HepG2 (cell line): ENCODE measurements around the gene GPR173. TPM values are rescaled to one million over a fixed set of nuclear protein-coding genes. Genes with fewer than 3 reads are reported as not detected.

Experiments
- ATAC-seq: fragments of 200-7000 bp; cut with Tn5 transposase; 3 replicates; pipeline ENCODE4 v1.9.1; 2020; ENCODE audit warnings: mild to moderate bottlenecking, moderate library complexity
- BruUV-seq: library from RNA; stranded (reverse); fragments of 400-500 nt; replicated peaks from 2 replicates; lab custom pipeline; 2021; lab: Mats Ljungman, UMichigan
- CTCF ChIA-PET: fragments of 300-600 bp; formaldehyde crosslinking; extraction: SDS; loops from one replicate; lab custom pipeline; 2021; ENCODE audit warnings: low total read pairs, inconsistent platforms, low intra/inter-chr PET ratio; lab: Yijun Ruan, JAX
- POLR2A ChIA-PET: fragments of 350-600 bp; sonication (Branson Sonifier 250); formaldehyde crosslinking; loops from one replicate; lab custom pipeline; 2020; ENCODE audit warnings: antibody characterized with exemption, inconsistent platforms; lab: Yijun Ruan, JAX
- DNase-seq: peaks from one replicate; pipeline ENCODE4 v3.0.0-alpha.2; 2015; ENCODE audit warnings: low spot score
- FAIRE-seq: peaks from 3 replicates; lab custom pipeline; 2011; peaks lifted over from hg19 to GRCh38; lab: Jason Lieb, UNC
- H2AFZ ChIP-seq: one replicate; pipeline ENCODE4 v1.6.1; 2011; ENCODE audit warnings: low read length, inconsistent platforms
- H3K27ac ChIP-seq: fragments of 300-600 bp; 3 replicates; pipeline ENCODE4 v1.8.0; 2011; ENCODE audit warnings: mixed run types, mild to moderate bottlenecking, mixed read lengths, low read length, inconsistent platforms; ENCODE audit not compliant: insufficient read depth; ENCODE audit errors: extremely low read length
- H3K27me3 ChIP-seq, 2 experiments: fragments of 200-600 bp in 1 of 2; 2 replicates in 1 of 2; 3 replicates in 1 of 2; pipeline versions ENCODE4 v1.6.0 to v1.8.0; 2011; ENCODE audit warnings: low read length in 2 of 2, mild to moderate bottlenecking in 2 of 2, moderate library complexity in 2 of 2, inconsistent platforms in 1 of 2; ENCODE audit not compliant: insufficient read depth in 2 of 2, control insufficient read depth in 1 of 2
- H3K36me3 ChIP-seq, 2 experiments: fragments of 200-600 bp in 1 of 2; replicated peaks in 1 of 2; 2 replicates in 1 of 2; 3 replicates in 1 of 2; pipeline versions ENCODE4 v1.5.1 to v1.8.0; 2011; ENCODE audit warnings: low read length in 2 of 2, inconsistent platforms in 1 of 2; ENCODE audit not compliant: insufficient read depth in 2 of 2, control insufficient read depth in 1 of 2
- H3K4me1 ChIP-seq: 2 replicates; pipeline ENCODE4 v1.5.1; 2012; ENCODE audit warnings: low read length, inconsistent platforms; ENCODE audit not compliant: insufficient read depth
- H3K4me2 ChIP-seq: 2 replicates; pipeline ENCODE4 v1.6.0; 2011; ENCODE audit warnings: low read depth, low read length, inconsistent platforms
- H3K4me3 ChIP-seq, 3 experiments: fragments of 200-600 bp in 1 of 3; sonication (generic), shearing (Covaris generic) in 1 of 3; replicated peaks in 1 of 3; 2 replicates each; pipeline ENCODE4 v1.5.1; 2011 to 2016; ENCODE audit warnings: low read length in 3 of 3, inconsistent platforms in 2 of 3, low read depth in 2 of 3, mild to moderate bottlenecking in 2 of 3, control low read depth in 1 of 3, mixed read lengths in 1 of 3; ENCODE audit not compliant: insufficient read depth in 1 of 3
- H3K79me2 ChIP-seq: one replicate; pipeline ENCODE4 v1.6.1; 2011; ENCODE audit warnings: low read length, inconsistent platforms; ENCODE audit not compliant: insufficient read depth
- H3K9ac ChIP-seq: 2 replicates; pipeline ENCODE4 v1.6.0; 2011; ENCODE audit warnings: mild to moderate bottlenecking, low read depth, low read length, inconsistent platforms; ENCODE audit not compliant: insufficient read depth
- H3K9me3 ChIP-seq: 2 replicates; pipeline ENCODE4 v1.5.1; 2012; ENCODE audit warnings: mild to moderate bottlenecking, low read length
- H4K20me1 ChIP-seq: 2 replicates; pipeline ENCODE4 v1.6.0; 2011; ENCODE audit warnings: inconsistent platforms, mild to moderate bottlenecking, low read length, moderate library complexity; ENCODE audit not compliant: insufficient read depth
- EZH2 ChIP-seq: conservative IDR thresholded peaks from 2 replicates; pipeline ENCODE4 v1.6.1; 2012; ENCODE audit warnings: mild to moderate bottlenecking, low read depth, low read length, moderate library complexity
- RFX3 ChIP-seq: IDR thresholded peaks from 2 replicates; pipeline ENCODE4 v1.6.1; 2016; ENCODE audit warnings: missing biosample characterization, missing genetic modification reagents
- RORA ChIP-seq: sonication (generic); formaldehyde crosslinking; IDR thresholded peaks from 2 replicates; pipeline ENCODE4 v1.5.0; 2020; ENCODE audit warnings: mild to moderate bottlenecking, missing genetic modification reagents, moderate library complexity
- ZNF772 ChIP-seq: sonication (generic); formaldehyde crosslinking; IDR thresholded peaks from 2 replicates; pipeline ENCODE4 v1.5.0; 2020; ENCODE audit warnings: mild to moderate bottlenecking, missing genetic modification reagents
- ZSCAN30 ChIP-seq: sonication (generic); formaldehyde crosslinking; IDR thresholded peaks from 2 replicates; pipeline ENCODE4 v1.5.0; 2020; ENCODE audit warnings: mild to moderate bottlenecking, missing genetic modification reagents
- WGBS: methylation state at CpG from one replicate; pipeline ENCODE4 v1.1.6; 2017; ENCODE audit warnings: low lambda C conversion rate; 5-methylcytosine and 5-hydroxymethylcytosine counted together
- in situ Hi-C: cut with HindIII; loops from 2 replicates; pipeline ENCODE4 v1.10.0; 2017; ENCODE audit warnings: low pct_unique_long_range_greater_than_20kb; ENCODE audit not compliant: extremely low pct_ligation_motif_present
- intact Hi-C: fragments of 100-400 bp; cut with micrococcal nuclease; formaldehyde crosslinking; loops from one replicate; pipeline ENCODE4 v1.10.0; 2022; ENCODE audit not compliant: unreplicated experiment
- polyA plus RNA-seq, 8 experiments: library from polyadenylated mRNA; depleted of rRNA in 3 of 8; stranded (reverse) in 7 of 8; unstranded in 1 of 8; fragments of >200 nt; fragmentation: Illumina TruSeq in 4 of 8; extraction: Trizol in 4 of 8; gene quantifications; 2 replicates each; pipeline versions ENCODE4 v1.2.1 to v1.2.3, GENCODE V29; 2011 to 2016; ENCODE audit warnings: low read depth in 4 of 8, missing spikeins in 1 of 8, mixed read lengths in 1 of 8; ENCODE audit not compliant: insufficient read depth in 1 of 8
- total RNA-seq, 5 experiments: library from RNA; depleted of rRNA; stranded (reverse); fragments of >200 nt; fragmentation: Illumina TruSeq; extraction: Trizol; gene quantifications; 2 replicates each; pipeline ENCODE4 v1.2.3, GENCODE V29; 2016; ENCODE audit warnings: low read depth in 1 of 5
- TF ChIP-seq, protein P1 (sequence below): sonication (generic); formaldehyde crosslinking; IDR thresholded peaks from 2 replicates; pipeline ENCODE4 v1.5.1; 2020; ENCODE audit warnings: mild to moderate bottlenecking, moderate library complexity, missing genetic modification reagents
- TF ChIP-seq, protein P2 (sequence below): sonication (generic); formaldehyde crosslinking; IDR thresholded peaks from 2 replicates; pipeline ENCODE4 v1.4.0; 2020; ENCODE audit warnings: missing genetic modification reagents
- TF ChIP-seq, protein P3 (sequence below): sonication (generic); formaldehyde crosslinking; IDR thresholded peaks from 2 replicates; pipeline ENCODE4 v1.8.1; 2023; ENCODE audit warnings: mild to moderate bottlenecking, missing genetic modification reagents

The GPR173 gene
- total and polyA plus RNA-seq, 2 of the 13 experiments (the other 11 are each of a cell fraction or from before 2014, with no cell fraction given): 0.04 TPM; not detected in 1

DNA sequence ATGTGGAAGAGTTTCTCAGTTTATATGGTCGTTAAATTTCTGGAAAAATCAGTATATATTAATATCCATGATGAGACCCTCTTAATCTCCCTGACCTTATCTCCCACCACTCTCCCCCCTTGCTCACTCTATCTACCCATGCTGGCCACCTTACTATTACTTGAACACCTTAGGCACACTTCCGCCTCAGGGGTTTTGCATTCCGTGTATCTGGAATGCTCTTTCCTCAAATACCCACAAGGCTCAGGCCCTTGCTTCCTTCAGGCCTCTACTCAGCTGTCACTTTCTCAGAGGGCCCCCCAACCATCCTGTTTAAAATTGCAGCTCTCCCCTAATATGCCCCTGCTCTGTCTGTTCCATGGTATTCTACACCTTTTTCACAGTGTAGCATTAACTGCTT, 47.2 kb downstream of the GPR173 start:
- intact Hi-C loops (no loop called here), in situ Hi-C loops (no loop called here)
- Histone ChIP-seq H3K27me3 (no peaks in the 10 kb centered on the region; a peak in 1 of 5 replicates), H3K9ac (no peak overlapping the region), H4K20me1 (no peaks in the 10 kb centered on the region), H3K4me1 (0 out of 2 replicates have a peak, but pooled peaks cover 5% of the 10 kb centered on the region), H3K36me3 (no peaks in the 10 kb centered on the region), H3K27ac (no peak overlapping the region), H3K4me3 (no peak overlapping the region), H3K4me2 (no peak overlapping the region), H2AFZ (no peak overlapping the region), H3K79me2 (peaks cover 10% of the 10 kb centered on the region), H3K9me3 (no peaks in the 10 kb centered on the region)
- BruUV-seq: no TSS peak
- ATAC-seq (no peak), DNase-seq (no peak), FAIRE-seq (no peak)
- ChIA-PET POLR2A (no interaction called here), CTCF (no interaction called here)
- 85% methylated on average over 3 of the region's 3 CpGs for WGBS
- TF ChIP-seq, protein P1, sequence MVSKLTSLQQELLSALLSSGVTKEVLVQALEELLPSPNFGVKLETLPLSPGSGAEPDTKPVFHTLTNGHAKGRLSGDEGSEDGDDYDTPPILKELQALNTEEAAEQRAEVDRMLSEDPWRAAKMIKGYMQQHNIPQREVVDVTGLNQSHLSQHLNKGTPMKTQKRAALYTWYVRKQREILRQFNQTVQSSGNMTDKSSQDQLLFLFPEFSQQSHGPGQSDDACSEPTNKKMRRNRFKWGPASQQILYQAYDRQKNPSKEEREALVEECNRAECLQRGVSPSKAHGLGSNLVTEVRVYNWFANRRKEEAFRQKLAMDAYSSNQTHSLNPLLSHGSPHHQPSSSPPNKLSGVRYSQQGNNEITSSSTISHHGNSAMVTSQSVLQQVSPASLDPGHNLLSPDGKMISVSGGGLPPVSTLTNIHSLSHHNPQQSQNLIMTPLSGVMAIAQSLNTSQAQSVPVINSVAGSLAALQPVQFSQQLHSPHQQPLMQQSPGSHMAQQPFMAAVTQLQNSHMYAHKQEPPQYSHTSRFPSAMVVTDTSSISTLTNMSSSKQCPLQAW (CRISPR knock-in tag): no peak
- no peak for TF ChIP-seq RFX3 (CRISPR knock-in tag)
- TF ChIP-seq, protein P2, sequence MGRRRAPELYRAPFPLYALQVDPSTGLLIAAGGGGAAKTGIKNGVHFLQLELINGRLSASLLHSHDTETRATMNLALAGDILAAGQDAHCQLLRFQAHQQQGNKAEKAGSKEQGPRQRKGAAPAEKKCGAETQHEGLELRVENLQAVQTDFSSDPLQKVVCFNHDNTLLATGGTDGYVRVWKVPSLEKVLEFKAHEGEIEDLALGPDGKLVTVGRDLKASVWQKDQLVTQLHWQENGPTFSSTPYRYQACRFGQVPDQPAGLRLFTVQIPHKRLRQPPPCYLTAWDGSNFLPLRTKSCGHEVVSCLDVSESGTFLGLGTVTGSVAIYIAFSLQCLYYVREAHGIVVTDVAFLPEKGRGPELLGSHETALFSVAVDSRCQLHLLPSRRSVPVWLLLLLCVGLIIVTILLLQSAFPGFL (CRISPR knock-in tag): no peak
- TF ChIP-seq, protein P3, sequence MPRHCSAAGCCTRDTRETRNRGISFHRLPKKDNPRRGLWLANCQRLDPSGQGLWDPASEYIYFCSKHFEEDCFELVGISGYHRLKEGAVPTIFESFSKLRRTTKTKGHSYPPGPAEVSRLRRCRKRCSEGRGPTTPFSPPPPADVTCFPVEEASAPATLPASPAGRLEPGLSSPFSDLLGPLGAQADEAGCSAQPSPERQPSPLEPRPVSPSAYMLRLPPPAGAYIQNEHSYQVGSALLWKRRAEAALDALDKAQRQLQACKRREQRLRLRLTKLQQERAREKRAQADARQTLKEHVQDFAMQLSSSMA: no peak
- no peak for TF ChIP-seq RORA (CRISPR knock-in tag)
- no peak for TF ChIP-seq ZNF772 (CRISPR knock-in tag)
- no peak for TF ChIP-seq ZSCAN30 (CRISPR knock-in tag)
- no peak for TF ChIP-seq EZH2
